Activated CD8-positive, alpha-beta memory T cell treated with anti-CD3 and anti-CD28 coated beads for 36 hours (primary cell): ENCODE results near the gene BICD2. TPM values are rescaled to one million over a fixed set of nuclear protein-coding genes. Genes with fewer than 3 reads are reported as not detected.

Experiments used
- CTCF ChIA-PET: fragments of 350-600 bp; sonication (Branson Sonifier 250); formaldehyde crosslinking; loops from one replicate; lab custom pipeline; 2021; ENCODE audit warnings: antibody characterized with exemption; lab: Charles Lee
- POLR2A ChIA-PET: fragments of 350-600 bp; sonication (Branson Sonifier 250); formaldehyde crosslinking; loops from one replicate; lab custom pipeline; 2021; ENCODE audit warnings: antibody characterized with exemption; lab: Charles Lee
- total RNA-seq, 2 experiments: library from RNA; stranded (reverse); gene quantifications; one replicate each; pipeline ENCODE4 v1.2.3, GENCODE V29; 2021

Gene BICD2
- total RNA-seq, 2 experiments from 2014 or later = 25.4 to 25.7 TPM

GRCh38 chr9:92722386-92723298 lies 42.0 kb downstream of the BICD2 start:
- ChIA-PET POLR2A (no interaction called here), CTCF (no interaction called here)

- ChIA-PET POLR2A (no interaction called here), CTCF (no interaction called here)
These were observed 43.1 kb downstream of the BICD2 start for GRCh38 chr9:92721548-92721947.

GRCh38 chr9:92720807-92721535 lies 43.7 kb downstream of the BICD2 start:
- ChIA-PET CTCF (no interaction called here), POLR2A (no interaction called here)

- CTCF ChIA-PET = interaction anchor here (1.4 kb wide), 1 partner anchor 71 kb away, joined by 3 read pairs; no protein-coding TSS in a partner anchor
- POLR2A ChIA-PET = no interaction called here
These were observed 44.3 kb downstream of the BICD2 start for GRCh38 chr9:92720209-92720765.

- ChIA-PET POLR2A (no interaction called here), CTCF (interaction anchor here (1.4 kb wide), 1 partner anchor 72 kb away, joined by 3 read pairs; no protein-coding TSS in a partner anchor)
These were observed 45.5 kb downstream of the BICD2 start for GRCh38 chr9:92719028-92719647.

- ChIA-PET CTCF (interaction anchor here (1.1 to 2.4 kb wide), 6 partner anchors 11 to 76 kb away, joined by 3 to 17 read pairs (median 6); no protein-coding TSS in a partner anchor), POLR2A (no interaction called here)
These were observed 46.3 kb downstream of the BICD2 start for GRCh38 chr9:92718086-92719001.

GRCh38 chr9:92717201-92718085 lies 47.2 kb downstream of the BICD2 start:
- POLR2A ChIA-PET = no interaction called here
- CTCF ChIA-PET = interaction anchor here (1.0 to 2.4 kb wide), 10 partner anchors 9 to 80 kb away, joined by 3 to 17 read pairs (median 5); partner anchors contain the start of gene BICD2

GRCh38 chr9:92716557-92716956 lies 48.1 kb downstream of the BICD2 start:
- POLR2A ChIA-PET = no interaction called here
- CTCF ChIA-PET = interaction anchor here (1.0 to 2.4 kb wide), 8 partner anchors 10 to 81 kb away, joined by 3 to 17 read pairs (median 6); partner anchors contain the start of gene BICD2

GRCh38 chr9:92715488-92716231 lies 49.0 kb downstream of the BICD2 start:
- ChIA-PET POLR2A (no interaction called here), CTCF (interaction anchor here (1.2 to 2.4 kb wide), 8 partner anchors 11 to 75 kb away, joined by 3 to 17 read pairs (median 3); partner anchors contain the start of gene BICD2)

GRCh38 chr9:92714787-92715487 lies 49.7 kb downstream of the BICD2 start:
- POLR2A ChIA-PET = no interaction called here
- CTCF ChIA-PET = interaction anchor here (1.2 to 1.4 kb wide), 5 partner anchors 14 to 75 kb away, joined by 3 read pairs; no protein-coding TSS in a partner anchor

- ChIA-PET CTCF (interaction anchor here (1.2 kb wide), 2 partner anchors 76 to 77 kb away, joined by 3 to 4 read pairs; no protein-coding TSS in a partner anchor), POLR2A (no interaction called here)
These were observed 50.6 kb downstream of the BICD2 start for GRCh38 chr9:92714016-92714415.

- ChIA-PET CTCF (interaction anchor here (1.2 kb wide), 1 partner anchor 78 kb away, joined by 4 read pairs; no protein-coding TSS in a partner anchor), POLR2A (no interaction called here)
These were observed 51.1 kb downstream of the BICD2 start for GRCh38 chr9:92713528-92713927.

GRCh38 chr9:92712767-92713166 lies 51.9 kb downstream of the BICD2 start:
- POLR2A ChIA-PET = no interaction called here

GRCh38 chr9:92711844-92712243 lies 52.8 kb downstream of the BICD2 start:
- CTCF ChIA-PET = no interaction called here
- POLR2A ChIA-PET = no interaction called here

More at GRCh38 chr9:92712767-92713166, 51.9 kb downstream of the BICD2 start:
- CTCF ChIA-PET = no interaction called here

GRCh38 chr9:92711146-92711545 lies 53.5 kb downstream of the BICD2 start:
- POLR2A ChIA-PET = no interaction called here
- CTCF ChIA-PET = no interaction called here

- POLR2A ChIA-PET = no interaction called here
- CTCF ChIA-PET = interaction anchor here (1.0 kb wide), 1 partner anchor 80 kb away, joined by 3 read pairs; no protein-coding TSS in a partner anchor
These were observed 54.3 kb downstream of the BICD2 start for GRCh38 chr9:92710368-92710767.
